NOMO-1 (cell line): ENCODE measurements around the gene ABHD6.
"Not testable (repeated sequence)": the region's sequence is repeated elsewhere in the genome, so short reads cannot be mapped to it uniquely, and the experiment has no call there.

Source experiments
- DNase-seq, 2 experiments: peaks; one replicate each; lab custom pipeline; 2025; ENCODE audit not compliant: unreplicated experiment in 2 of 2; lab: John Stamatoyannopoulos, UW

Gene ABHD6

DNA sequence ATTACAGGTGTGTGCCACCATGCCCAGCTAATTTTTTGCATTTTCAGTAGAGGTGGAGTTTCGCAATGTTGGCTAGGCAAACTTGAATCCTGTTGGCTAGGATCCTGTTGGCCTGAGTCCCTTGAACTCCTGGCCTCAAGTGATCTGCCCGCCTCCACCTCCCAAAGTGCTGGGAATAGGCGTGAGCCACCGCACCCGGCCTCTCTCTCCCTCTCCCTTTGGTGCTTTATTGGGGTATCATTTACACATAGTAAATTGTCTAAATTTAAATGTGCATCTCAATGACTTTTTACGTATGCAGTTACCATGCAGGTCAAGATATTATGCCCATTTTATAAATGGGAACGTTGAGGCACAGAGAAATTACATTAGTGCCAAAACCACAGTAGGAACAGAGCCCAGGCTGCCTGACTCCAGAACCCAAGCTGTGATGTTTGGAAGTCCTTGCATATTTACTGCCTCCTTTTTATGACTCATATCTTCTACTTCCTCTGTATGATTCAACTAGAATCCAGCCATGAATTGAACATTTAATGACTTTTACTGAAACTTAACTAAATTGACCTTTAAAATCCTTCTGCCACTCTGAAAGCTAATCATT is 34.4 kb downstream of the ABHD6 start:
- peak; percentile 60 to 78 for DNase-seq

GRCh38 chr3:58272891-58273290 is 35.3 kb downstream of the ABHD6 start:
- DNase-seq: no peak

GRCh38 chr3:58273362-58273761 is 35.8 kb downstream of the ABHD6 start:
- not testable (repeated sequence) for DNase-seq

GRCh38 chr3:58274027-58274614 is 36.5 kb downstream of the ABHD6 start:
- no peak for DNase-seq

GRCh38 chr3:58281069-58281468 is 43.5 kb downstream of the ABHD6 start:
- DNase-seq: no peak

DNA sequence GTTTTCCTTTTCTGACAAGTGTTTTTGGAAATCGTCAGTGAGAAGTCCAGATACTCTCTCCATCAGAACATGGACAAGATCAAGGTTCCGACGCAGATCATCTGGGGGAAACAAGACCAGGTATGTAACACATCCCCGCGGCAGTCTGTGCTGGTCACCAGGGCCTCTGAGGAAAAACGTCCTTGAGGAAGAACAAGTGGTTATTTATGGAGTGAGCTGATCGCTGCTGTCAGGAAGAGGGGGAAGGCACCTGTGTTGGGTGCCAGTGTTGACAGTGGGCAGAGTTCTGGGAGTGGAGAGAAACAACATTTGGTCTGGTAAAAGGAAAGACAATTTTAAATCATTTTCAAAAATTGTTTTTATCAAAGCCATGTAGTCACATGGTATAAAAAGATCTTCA is 47.7 kb downstream of the ABHD6 start:
- DNase-seq: no peak

DNA sequence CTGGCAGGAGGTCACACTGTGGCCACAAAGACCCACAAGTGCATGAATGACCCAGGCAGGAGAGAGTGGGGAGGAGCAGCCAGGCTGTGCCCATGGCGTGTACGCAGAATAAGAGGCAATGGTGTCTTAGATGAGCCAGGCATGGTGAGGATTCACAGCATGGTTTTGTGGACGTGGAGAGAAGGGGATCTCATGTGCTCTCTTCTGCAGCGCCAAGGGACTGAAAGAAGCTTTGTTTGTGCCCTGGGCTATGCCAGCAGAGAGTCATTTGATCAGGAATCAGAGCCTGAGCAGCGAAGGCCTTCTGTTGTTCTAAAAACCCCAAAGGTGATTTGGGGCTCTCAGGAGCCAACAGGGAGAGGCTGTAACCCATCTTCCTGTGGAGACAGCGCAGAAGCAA is 49.8 kb downstream of the ABHD6 start:
- DNase-seq: no peak

DNA sequence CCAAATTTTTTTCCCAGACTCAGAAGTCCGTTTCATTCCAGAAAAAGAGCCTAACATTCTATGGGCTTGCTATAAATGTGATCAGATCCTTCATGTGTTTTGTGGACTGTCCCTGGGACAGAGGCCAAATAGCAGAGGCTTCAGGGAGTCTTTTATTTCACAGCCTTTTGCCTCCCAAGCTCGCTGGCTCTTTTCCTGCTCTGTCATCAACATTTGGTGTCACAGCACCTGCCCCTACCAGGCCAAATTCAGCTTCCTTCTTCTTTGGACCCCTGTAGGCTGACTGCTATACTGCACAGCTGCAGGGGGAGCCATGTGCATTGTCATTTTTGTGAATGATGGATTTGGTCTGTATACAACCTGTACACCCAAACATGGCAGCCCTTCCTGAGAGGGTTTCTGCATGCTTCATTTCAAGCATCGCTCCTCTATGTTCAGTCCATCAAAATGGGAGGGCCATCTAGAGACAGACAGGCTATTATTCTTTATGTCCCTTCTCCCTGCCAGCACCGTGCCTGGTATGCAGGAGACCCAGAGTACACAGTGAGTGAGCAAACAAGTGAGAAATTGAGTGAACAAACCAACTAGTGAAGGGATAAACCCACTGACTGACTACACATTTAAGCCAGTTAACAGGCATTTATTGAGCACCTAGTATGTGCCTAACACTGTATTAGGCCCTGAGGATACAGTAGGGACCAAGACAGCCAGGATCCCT is 50.6 kb downstream of the ABHD6 start:
- DNase-seq: no peak

- not testable (repeated sequence) for DNase-seq
These were observed 51.5 kb downstream of the ABHD6 start for GRCh38 chr3:58288964-58289613.

DNA sequence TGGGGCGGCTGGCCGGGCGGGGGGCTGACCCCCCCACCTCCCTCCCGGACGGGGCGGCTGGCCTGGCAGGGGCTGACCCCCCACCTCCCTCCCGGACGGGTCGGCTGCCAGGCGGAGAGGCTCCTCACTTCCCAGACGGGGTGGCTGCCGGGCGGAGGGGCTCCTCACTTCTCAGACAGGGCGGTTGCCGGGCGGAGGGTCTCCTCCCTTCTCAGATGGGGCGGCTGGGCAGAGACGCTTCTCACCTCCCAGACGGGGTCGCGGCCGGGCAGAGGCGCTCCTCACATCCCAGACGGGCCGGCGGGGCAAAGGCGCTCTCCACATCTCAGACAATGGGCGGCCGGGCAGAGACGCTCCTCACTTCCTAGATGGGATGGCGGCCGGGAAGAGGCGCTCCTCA is 52.9 kb downstream of the ABHD6 start:
- DNase-seq: not testable (repeated sequence)

- no peak for DNase-seq
These were observed 54.2 kb downstream of the ABHD6 start for GRCh38 chr3:58291671-58292338.

- DNase-seq: no peak
These were observed 55.3 kb downstream of the ABHD6 start for GRCh38 chr3:58292866-58293265.

- DNase-seq: no peak
These were observed 55.9 kb downstream of the ABHD6 start for GRCh38 chr3:58293516-58293915.

GRCh38 chr3:58296269-58296668 is 58.7 kb downstream of the ABHD6 start:
- DNase-seq: no peak

GRCh38 chr3:58296843-58297242 is 59.3 kb downstream of the ABHD6 start:
- no peak for DNase-seq

DNA sequence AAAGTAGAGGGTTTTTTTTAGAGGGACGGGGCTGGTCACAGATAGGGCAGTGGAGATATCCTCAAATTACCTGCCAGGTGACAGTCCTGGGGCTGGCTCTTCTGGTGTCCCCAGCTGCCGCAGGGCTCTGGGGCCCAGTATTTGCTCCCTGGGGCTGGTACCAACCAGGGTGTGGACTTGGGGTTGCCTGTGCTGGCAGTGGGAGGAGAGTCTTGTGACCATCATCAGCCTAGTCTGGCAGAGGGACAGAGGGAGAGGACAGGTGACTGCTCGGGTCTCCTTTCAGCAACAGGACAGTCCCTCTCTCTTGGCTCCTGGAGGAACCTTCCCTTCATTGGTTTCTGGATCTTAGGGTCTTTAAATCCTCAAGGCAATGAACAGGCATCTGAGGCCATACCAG is 60.6 kb downstream of the ABHD6 start:
- DNase-seq: no peak

- no peak for DNase-seq
These were observed 61.5 kb downstream of the ABHD6 start for GRCh38 chr3:58299075-58299474.

GRCh38 chr3:58299839-58300516 is 62.4 kb downstream of the ABHD6 start:
- DNase-seq: no peak

- peak; percentile 92 to 98 for DNase-seq
These were observed 68.5 kb downstream of the ABHD6 start, which contains the start of the genes HTD2 and RPP14 for GRCh38 chr3:58305882-58306711. Gene HTD2, plus strand, starts transcription at chr3:58306520. Its CDS starts 11,094 bp downstream, at chr3:58317614. Gene RPP14, plus strand, starts transcription at chr3:58306245. Its CDS starts 4,085 bp downstream, at chr3:58310330.
